HepG2 (cell line): Measurements from ENCODE around the gene UVSSA. TPM values are rescaled to one million over a fixed set of nuclear protein-coding genes. Genes with fewer than 3 reads are reported as not detected.

Experiments
- ATAC-seq: fragments of 200-7000 bp; cut with Tn5 transposase; 3 replicates; pipeline ENCODE4 v1.9.1; 2020; ENCODE audit warnings: mild to moderate bottlenecking, moderate library complexity
- BruUV-seq: library from RNA; stranded (reverse); fragments of 400-500 nt; replicated peaks from 2 replicates; lab custom pipeline; 2021; lab: Mats Ljungman, UMichigan
- CTCF ChIA-PET: fragments of 300-600 bp; formaldehyde crosslinking; extraction: SDS; loops from one replicate; lab custom pipeline; 2021; ENCODE audit warnings: low total read pairs, inconsistent platforms, low intra/inter-chr PET ratio; lab: Yijun Ruan, JAX
- POLR2A ChIA-PET: fragments of 350-600 bp; sonication (Branson Sonifier 250); formaldehyde crosslinking; loops from one replicate; lab custom pipeline; 2020; ENCODE audit warnings: antibody characterized with exemption, inconsistent platforms; lab: Yijun Ruan, JAX
- DNase-seq: peaks from one replicate; pipeline ENCODE4 v3.0.0-alpha.2; 2015; ENCODE audit warnings: low spot score
- FAIRE-seq: peaks from 3 replicates; lab custom pipeline; 2011; peaks lifted over from hg19 to GRCh38; lab: Jason Lieb, UNC
- H2AFZ ChIP-seq: one replicate; pipeline ENCODE4 v1.6.1; 2011; ENCODE audit warnings: low read length, inconsistent platforms
- H3K27ac ChIP-seq: fragments of 300-600 bp; 3 replicates; pipeline ENCODE4 v1.8.0; 2011; ENCODE audit warnings: mixed run types, mild to moderate bottlenecking, mixed read lengths, low read length, inconsistent platforms; ENCODE audit not compliant: insufficient read depth; ENCODE audit errors: extremely low read length
- H3K27me3 ChIP-seq, 2 experiments: fragments of 200-600 bp in 1 of 2; 2 replicates in 1 of 2; 3 replicates in 1 of 2; pipeline versions ENCODE4 v1.6.0 to v1.8.0; 2011; ENCODE audit warnings: low read length in 2 of 2, mild to moderate bottlenecking in 2 of 2, moderate library complexity in 2 of 2, inconsistent platforms in 1 of 2; ENCODE audit not compliant: insufficient read depth in 2 of 2, control insufficient read depth in 1 of 2
- H3K36me3 ChIP-seq, 2 experiments: fragments of 200-600 bp in 1 of 2; replicated peaks in 1 of 2; 2 replicates in 1 of 2; 3 replicates in 1 of 2; pipeline versions ENCODE4 v1.5.1 to v1.8.0; 2011; ENCODE audit warnings: low read length in 2 of 2, inconsistent platforms in 1 of 2; ENCODE audit not compliant: insufficient read depth in 2 of 2, control insufficient read depth in 1 of 2
- H3K4me1 ChIP-seq: 2 replicates; pipeline ENCODE4 v1.5.1; 2012; ENCODE audit warnings: low read length, inconsistent platforms; ENCODE audit not compliant: insufficient read depth
- H3K4me2 ChIP-seq: 2 replicates; pipeline ENCODE4 v1.6.0; 2011; ENCODE audit warnings: low read depth, low read length, inconsistent platforms
- H3K4me3 ChIP-seq, 3 experiments: fragments of 200-600 bp in 1 of 3; sonication (generic), shearing (Covaris generic) in 1 of 3; replicated peaks in 1 of 3; 2 replicates each; pipeline ENCODE4 v1.5.1; 2011 to 2016; ENCODE audit warnings: low read length in 3 of 3, inconsistent platforms in 2 of 3, low read depth in 2 of 3, mild to moderate bottlenecking in 2 of 3, control low read depth in 1 of 3, mixed read lengths in 1 of 3; ENCODE audit not compliant: insufficient read depth in 1 of 3
- H3K79me2 ChIP-seq: one replicate; pipeline ENCODE4 v1.6.1; 2011; ENCODE audit warnings: low read length, inconsistent platforms; ENCODE audit not compliant: insufficient read depth
- H3K9ac ChIP-seq: 2 replicates; pipeline ENCODE4 v1.6.0; 2011; ENCODE audit warnings: mild to moderate bottlenecking, low read depth, low read length, inconsistent platforms; ENCODE audit not compliant: insufficient read depth
- H3K9me3 ChIP-seq: 2 replicates; pipeline ENCODE4 v1.5.1; 2012; ENCODE audit warnings: mild to moderate bottlenecking, low read length
- H4K20me1 ChIP-seq: 2 replicates; pipeline ENCODE4 v1.6.0; 2011; ENCODE audit warnings: inconsistent platforms, mild to moderate bottlenecking, low read length, moderate library complexity; ENCODE audit not compliant: insufficient read depth
- CERS6 ChIP-seq: sonication (generic); formaldehyde crosslinking; IDR thresholded peaks from 2 replicates; pipeline ENCODE4 v1.5.0; 2020; ENCODE audit warnings: missing genetic modification reagents
- CREB1 ChIP-seq, 2 experiments: fragments of 450-650 bp in 1 of 2; IDR thresholded peaks; 2 replicates each; pipeline ENCODE4 v1.6.1; 2016 to 2017; ENCODE audit warnings: control low read depth in 1 of 2, mild to moderate bottlenecking in 1 of 2, missing compliant biosample characterization in 1 of 2, missing genetic modification characterization in 1 of 2
- ERF ChIP-seq: IDR thresholded peaks from 2 replicates; pipeline ENCODE4 v1.6.1; 2018; ENCODE audit warnings: missing biosample characterization, missing genetic modification reagents
- PAF1 ChIP-seq: IDR thresholded peaks from 2 replicates; pipeline ENCODE4 v1.6.1; 2016; ENCODE audit warnings: missing genetic modification reagents, missing compliant biosample characterization
- TEAD3 ChIP-seq: optimal IDR thresholded peaks from 2 replicates; pipeline ENCODE3; 2016; ENCODE audit warnings: borderline replicate concordance
- ZBTB1 ChIP-seq: sonication (generic); formaldehyde crosslinking; IDR thresholded peaks from 2 replicates; pipeline ENCODE4 v1.4.0; 2020; ENCODE audit warnings: missing genetic modification reagents, borderline replicate concordance
- ZBTB7B ChIP-seq: sonication (generic); formaldehyde crosslinking; IDR thresholded peaks from 2 replicates; pipeline ENCODE4 v1.4.0; 2020; ENCODE audit warnings: missing genetic modification reagents
- ZC3H4 ChIP-seq: sonication (generic); formaldehyde crosslinking; IDR thresholded peaks from 2 replicates; pipeline ENCODE4 v1.4.0; 2020; ENCODE audit warnings: missing genetic modification reagents, borderline replicate concordance
- ZNF275 ChIP-seq: sonication (generic); formaldehyde crosslinking; IDR thresholded peaks from 2 replicates; pipeline ENCODE4 v1.8.0; 2022; ENCODE audit warnings: missing genetic modification reagents, mild to moderate bottlenecking, inconsistent platforms, borderline replicate concordance
- ZNF891 ChIP-seq: sonication (generic); formaldehyde crosslinking; IDR thresholded peaks from 2 replicates; pipeline ENCODE4 v1.5.0; 2020; ENCODE audit warnings: mild to moderate bottlenecking, missing genetic modification reagents
- WGBS: methylation state at CpG from one replicate; pipeline ENCODE4 v1.1.6; 2017; ENCODE audit warnings: low lambda C conversion rate; 5-methylcytosine and 5-hydroxymethylcytosine counted together
- in situ Hi-C: cut with HindIII; loops from 2 replicates; pipeline ENCODE4 v1.10.0; 2017; ENCODE audit warnings: low pct_unique_long_range_greater_than_20kb; ENCODE audit not compliant: extremely low pct_ligation_motif_present
- intact Hi-C: fragments of 100-400 bp; cut with micrococcal nuclease; formaldehyde crosslinking; loops from one replicate; pipeline ENCODE4 v1.10.0; 2022; ENCODE audit not compliant: unreplicated experiment
- polyA plus RNA-seq, 8 experiments: library from polyadenylated mRNA; depleted of rRNA in 3 of 8; stranded (reverse) in 7 of 8; unstranded in 1 of 8; fragments of >200 nt; fragmentation: Illumina TruSeq in 4 of 8; extraction: Trizol in 4 of 8; gene quantifications; 2 replicates each; pipeline versions ENCODE4 v1.2.1 to v1.2.3, GENCODE V29; 2011 to 2016; ENCODE audit warnings: low read depth in 4 of 8, missing spikeins in 1 of 8, mixed read lengths in 1 of 8; ENCODE audit not compliant: insufficient read depth in 1 of 8
- total RNA-seq, 5 experiments: library from RNA; depleted of rRNA; stranded (reverse); fragments of >200 nt; fragmentation: Illumina TruSeq; extraction: Trizol; gene quantifications; 2 replicates each; pipeline ENCODE4 v1.2.3, GENCODE V29; 2016; ENCODE audit warnings: low read depth in 1 of 5
- TF ChIP-seq, protein P1 (sequence below): sonication (generic); formaldehyde crosslinking; IDR thresholded peaks from 2 replicates; pipeline ENCODE4 v1.5.0; 2020; ENCODE audit warnings: missing genetic modification reagents
- TF ChIP-seq, protein P2 (sequence below): IDR thresholded peaks from 2 replicates; pipeline ENCODE4 v1.6.1; 2012; ENCODE audit warnings: low read length, improper control_type of control experiment
- TF ChIP-seq, protein P3 (sequence below): sonication (generic); formaldehyde crosslinking; IDR thresholded peaks from 2 replicates; pipeline ENCODE4 v1.4.0; 2020; ENCODE audit warnings: missing genetic modification reagents
- TF ChIP-seq, protein P4 (sequence below): sonication (generic); formaldehyde crosslinking; IDR thresholded peaks from 2 replicates; pipeline ENCODE4 v1.9.0; 2021; ENCODE audit warnings: missing genetic modification reagents, mild to moderate bottlenecking, borderline replicate concordance

The UVSSA gene
- total and polyA plus RNA-seq, 2 of the 13 experiments (the other 11 are each of a cell fraction or from before 2014, with no cell fraction given) = 4.6 to 8.4 TPM

DNA sequence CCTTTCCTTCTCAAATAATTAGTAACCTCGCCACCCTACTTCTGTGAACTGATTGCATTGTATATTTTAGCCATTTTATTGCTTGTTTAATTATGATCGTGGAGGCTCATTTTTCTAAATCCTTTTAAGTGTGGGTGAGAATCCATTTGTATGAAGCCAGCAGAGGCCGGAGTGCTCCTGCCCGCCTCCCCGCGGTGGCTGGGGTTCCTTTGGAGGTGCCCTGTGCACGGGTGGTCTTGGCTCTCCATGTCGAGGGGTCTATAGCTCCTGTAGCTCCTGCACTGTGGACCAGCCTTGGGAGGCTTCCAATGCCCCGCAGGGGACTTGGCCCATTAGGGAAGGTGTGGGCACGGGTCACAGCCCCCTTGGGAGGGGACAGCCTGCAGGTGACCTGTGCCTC, 15.0 kb downstream of the UVSSA start (continued):
- TF ChIP-seq ZNF275 (no peak), ZBTB7B (CRISPR knock-in tag) (no peak), CERS6 (no peak), ZC3H4 (CRISPR knock-in tag) (no peak)
- TF ChIP-seq, protein P1, sequence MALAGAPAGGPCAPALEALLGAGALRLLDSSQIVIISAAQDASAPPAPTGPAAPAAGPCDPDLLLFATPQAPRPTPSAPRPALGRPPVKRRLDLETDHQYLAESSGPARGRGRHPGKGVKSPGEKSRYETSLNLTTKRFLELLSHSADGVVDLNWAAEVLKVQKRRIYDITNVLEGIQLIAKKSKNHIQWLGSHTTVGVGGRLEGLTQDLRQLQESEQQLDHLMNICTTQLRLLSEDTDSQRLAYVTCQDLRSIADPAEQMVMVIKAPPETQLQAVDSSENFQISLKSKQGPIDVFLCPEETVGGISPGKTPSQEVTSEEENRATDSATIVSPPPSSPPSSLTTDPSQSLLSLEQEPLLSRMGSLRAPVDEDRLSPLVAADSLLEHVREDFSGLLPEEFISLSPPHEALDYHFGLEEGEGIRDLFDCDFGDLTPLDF = no peak
- TF ChIP-seq, all 625 proteins: peak for 0

GRCh38 chr4:1362521-1362920, 15.5 kb downstream of the UVSSA start:
- Histone ChIP-seq H2AFZ (no peak overlapping the region), H3K4me2 (no peak overlapping the region), H3K4me3 (no peak overlapping the region), H3K4me1 (peaks cover 16% of the 10 kb centered on the region), H3K79me2 (no peaks in the 10 kb centered on the region), H3K9ac (no peak overlapping the region), H4K20me1 (0 out of 2 replicates have a peak, but pooled peaks cover 3% of the 10 kb centered on the region), H3K27ac (no peak overlapping the region), H3K9me3 (no peaks in the 10 kb centered on the region), H3K27me3 (no peaks in the 10 kb centered on the region), H3K36me3 (peaks cover 1 to 19% of the 10 kb centered on the region in 2 experiments; a peak in 2 of 5 replicates)
- intact Hi-C loops = no loop called here
- in situ Hi-C loops = no loop called here
- ATAC-seq (no peak), FAIRE-seq (no peak), DNase-seq (no peak)
- WGBS = 99% methylated on average over 11 of the region's 17 CpGs
- BruUV-seq = no TSS peak
- ChIA-PET POLR2A (no interaction called here), CTCF (no interaction called here)
- TF ChIP-seq PAF1 (no peak), ZBTB1 (CRISPR knock-in tag) (no peak), TEAD3 (no peak), ERF (CRISPR knock-in tag) (no peak), ZNF891 (CRISPR knock-in tag) (no peak), CREB1 (IDR thresholded peaks at IDR 0.05) (no peak), CREB1 (CRISPR knock-in tag; IDR thresholded peaks at IDR 0.05) (no peak)
- TF ChIP-seq, protein P2, sequence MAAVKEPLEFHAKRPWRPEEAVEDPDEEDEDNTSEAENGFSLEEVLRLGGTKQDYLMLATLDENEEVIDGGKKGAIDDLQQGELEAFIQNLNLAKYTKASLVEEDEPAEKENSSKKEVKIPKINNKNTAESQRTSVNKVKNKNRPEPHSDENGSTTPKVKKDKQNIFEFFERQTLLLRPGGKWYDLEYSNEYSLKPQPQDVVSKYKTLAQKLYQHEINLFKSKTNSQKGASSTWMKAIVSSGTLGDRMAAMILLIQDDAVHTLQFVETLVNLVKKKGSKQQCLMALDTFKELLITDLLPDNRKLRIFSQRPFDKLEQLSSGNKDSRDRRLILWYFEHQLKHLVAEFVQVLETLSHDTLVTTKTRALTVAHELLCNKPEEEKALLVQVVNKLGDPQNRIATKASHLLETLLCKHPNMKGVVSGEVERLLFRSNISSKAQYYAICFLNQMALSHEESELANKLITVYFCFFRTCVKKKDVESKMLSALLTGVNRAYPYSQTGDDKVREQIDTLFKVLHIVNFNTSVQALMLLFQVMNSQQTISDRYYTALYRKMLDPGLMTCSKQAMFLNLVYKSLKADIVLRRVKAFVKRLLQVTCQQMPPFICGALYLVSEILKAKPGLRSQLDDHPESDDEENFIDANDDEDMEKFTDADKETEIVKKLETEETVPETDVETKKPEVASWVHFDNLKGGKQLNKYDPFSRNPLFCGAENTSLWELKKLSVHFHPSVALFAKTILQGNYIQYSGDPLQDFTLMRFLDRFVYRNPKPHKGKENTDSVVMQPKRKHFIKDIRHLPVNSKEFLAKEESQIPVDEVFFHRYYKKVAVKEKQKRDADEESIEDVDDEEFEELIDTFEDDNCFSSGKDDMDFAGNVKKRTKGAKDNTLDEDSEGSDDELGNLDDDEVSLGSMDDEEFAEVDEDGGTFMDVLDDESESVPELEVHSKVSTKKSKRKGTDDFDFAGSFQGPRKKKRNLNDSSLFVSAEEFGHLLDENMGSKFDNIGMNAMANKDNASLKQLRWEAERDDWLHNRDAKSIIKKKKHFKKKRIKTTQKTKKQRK = no peak
- TF ChIP-seq, protein P3, sequence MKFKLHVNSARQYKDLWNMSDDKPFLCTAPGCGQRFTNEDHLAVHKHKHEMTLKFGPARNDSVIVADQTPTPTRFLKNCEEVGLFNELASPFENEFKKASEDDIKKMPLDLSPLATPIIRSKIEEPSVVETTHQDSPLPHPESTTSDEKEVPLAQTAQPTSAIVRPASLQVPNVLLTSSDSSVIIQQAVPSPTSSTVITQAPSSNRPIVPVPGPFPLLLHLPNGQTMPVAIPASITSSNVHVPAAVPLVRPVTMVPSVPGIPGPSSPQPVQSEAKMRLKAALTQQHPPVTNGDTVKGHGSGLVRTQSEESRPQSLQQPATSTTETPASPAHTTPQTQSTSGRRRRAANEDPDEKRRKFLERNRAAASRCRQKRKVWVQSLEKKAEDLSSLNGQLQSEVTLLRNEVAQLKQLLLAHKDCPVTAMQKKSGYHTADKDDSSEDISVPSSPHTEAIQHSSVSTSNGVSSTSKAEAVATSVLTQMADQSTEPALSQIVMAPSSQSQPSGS (CRISPR knock-in tag) = no peak
- TF ChIP-seq, protein P4, sequence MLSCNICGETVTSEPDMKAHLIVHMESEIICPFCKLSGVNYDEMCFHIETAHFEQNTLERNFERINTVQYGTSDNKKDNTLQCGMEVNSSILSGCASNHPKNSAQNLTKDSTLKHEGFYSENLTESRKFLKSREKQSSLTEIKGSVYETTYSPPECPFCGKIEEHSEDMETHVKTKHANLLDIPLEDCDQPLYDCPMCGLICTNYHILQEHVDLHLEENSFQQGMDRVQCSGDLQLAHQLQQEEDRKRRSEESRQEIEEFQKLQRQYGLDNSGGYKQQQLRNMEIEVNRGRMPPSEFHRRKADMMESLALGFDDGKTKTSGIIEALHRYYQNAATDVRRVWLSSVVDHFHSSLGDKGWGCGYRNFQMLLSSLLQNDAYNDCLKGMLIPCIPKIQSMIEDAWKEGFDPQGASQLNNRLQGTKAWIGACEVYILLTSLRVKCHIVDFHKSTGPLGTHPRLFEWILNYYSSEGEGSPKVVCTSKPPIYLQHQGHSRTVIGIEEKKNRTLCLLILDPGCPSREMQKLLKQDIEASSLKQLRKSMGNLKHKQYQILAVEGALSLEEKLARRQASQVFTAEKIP (CRISPR knock-in tag) = no peak
